T follicular helper cell (primary cell): ENCODE results near the gene EPHA3.
"Not testable (repeated sequence)": the region's sequence is repeated elsewhere in the genome, so short reads cannot be mapped to it uniquely, and the experiment has no call there.

ENCODE experiments used
- DNase-seq: peaks from one replicate; pipeline ENCODE4 v3.0.0-alpha.2; 2020; ENCODE audit warnings: low read depth

EPHA3 gene

DNA sequence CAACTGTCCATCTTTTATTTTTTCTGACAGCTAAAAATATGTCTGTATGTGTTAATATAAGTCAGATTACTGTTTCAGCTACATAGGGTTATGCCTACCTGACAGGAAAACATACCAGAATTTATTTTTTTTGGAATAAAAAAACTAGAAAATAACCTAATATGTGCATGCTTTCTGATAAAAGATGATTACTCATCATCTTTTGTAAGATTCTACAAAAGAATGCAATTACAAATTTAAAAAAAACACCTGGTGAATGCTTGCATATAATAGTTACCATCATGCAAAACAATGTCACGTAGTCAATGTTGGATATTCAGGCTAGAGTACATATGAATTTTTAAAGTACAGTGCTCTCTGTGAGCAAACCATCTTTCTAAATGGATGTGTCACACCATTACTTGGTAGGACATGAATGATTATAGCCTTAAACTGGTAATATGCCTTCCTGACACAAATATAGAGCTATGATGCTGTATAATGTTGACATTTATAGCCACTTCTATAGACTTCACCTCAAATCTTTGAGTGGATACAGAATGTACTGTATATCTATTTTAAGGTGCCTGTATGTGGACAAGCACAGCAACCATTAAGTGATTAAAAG lies 180.6 kb downstream of the EPHA3 start:
- DNase-seq, result no peak

DNA sequence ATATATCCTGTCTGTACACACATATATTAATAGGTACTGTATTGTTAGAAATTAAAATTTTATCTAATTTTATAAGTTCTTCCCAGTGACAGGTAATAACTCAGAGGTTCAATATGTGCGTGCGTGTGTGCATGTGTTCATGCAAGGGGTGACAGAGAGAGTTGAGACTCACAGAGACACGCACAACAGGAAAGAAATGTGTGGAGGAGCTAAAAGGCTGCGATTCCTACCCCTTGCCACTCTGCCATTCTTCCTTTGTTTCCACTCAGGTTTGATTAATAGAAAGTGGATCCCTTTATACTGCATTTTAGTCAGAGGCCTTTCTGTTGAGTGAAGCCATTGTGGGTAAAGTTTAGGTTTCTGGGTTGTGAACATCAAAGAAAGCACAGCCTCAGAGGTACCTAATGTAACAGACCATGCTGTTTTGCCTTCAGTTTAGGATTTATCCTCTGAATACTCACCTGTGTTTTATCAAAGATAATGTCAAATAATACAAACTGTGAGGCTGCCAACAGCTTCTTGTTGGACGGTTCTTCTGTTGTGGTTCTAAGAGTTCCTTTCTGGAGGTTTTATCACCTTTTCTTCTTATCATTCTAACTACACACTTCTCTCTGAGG lies 182.3 kb downstream of the EPHA3 start:
- DNase-seq, result no peak

DNA sequence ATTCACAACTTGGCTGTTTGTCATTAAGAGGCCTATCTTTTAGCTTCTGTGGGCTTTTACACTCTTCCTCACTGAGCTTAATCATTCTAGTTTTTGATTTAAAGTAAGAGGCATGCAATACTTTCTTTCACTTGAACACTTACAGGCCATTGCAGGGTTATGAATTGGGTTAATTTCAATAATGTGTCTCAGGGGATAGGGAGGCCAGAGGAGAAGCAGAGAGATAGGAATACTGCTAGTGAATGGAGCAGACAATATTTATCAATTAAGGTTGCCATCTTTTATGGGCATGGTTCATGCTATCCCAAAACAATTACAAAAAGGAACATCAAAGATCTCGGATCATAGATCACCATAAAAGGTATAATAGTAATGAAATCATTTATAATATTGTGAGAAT lies 189.8 kb downstream of the EPHA3 start:
- DNase-seq, result no peak

DNA sequence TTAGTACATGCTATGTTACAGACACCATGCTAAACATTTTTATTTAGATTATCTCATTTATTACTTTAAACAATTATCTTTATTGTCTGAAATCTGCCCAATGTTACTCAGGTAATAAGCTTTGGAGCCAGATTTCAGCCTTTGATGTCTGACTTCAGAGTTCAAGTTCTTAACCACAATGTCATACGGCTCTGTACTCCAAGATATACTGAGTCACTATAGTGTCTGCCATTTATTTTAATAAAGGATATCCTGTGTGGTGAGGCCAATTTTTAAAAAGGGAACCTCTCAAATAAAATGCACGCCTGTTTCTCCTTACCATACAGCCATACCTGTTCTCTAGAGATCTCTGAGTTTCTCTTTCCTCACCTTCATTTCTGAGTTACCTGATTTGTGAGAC lies 193.1 kb downstream of the EPHA3 start:
- DNase-seq, result no peak

DNA sequence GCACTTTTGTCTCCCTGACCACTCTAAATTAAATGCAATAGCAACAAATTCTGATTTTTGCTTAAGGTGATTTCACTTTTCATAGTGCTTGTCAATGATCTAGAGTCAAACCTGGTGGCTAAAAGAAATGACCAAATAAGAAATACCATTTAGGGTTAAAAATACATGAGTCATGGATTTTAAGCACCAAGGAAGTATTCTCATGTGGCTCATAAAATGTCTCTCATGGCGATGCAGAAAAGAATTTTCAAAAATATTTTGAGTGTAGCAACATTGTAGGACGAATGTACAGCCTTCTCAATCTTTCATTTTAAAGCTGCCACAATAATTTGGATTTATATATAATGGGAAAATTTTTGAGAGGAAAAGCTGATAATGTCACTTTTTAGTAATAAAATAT lies 193.6 kb downstream of the EPHA3 start:
- DNase-seq, result no peak

DNA sequence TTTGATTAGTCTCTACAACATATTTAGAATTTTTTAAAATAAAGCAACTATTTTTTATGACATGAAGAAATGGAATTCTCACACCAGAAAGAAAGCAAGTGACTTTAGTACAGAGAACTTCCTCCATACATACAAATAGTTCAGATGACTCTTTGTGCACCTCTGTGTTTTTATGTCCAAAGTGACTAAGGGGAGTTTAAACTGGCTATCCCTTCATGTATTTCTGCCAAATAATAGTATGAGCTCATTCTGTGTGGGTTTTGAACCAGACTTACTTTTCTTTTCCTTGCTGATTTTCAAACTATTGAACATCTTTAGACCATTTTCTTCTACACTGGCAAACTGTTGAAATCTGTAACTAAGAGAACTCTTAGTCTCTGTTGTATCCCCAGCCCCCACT lies 196.3 kb downstream of the EPHA3 start:
- no peak for DNase-seq

DNA sequence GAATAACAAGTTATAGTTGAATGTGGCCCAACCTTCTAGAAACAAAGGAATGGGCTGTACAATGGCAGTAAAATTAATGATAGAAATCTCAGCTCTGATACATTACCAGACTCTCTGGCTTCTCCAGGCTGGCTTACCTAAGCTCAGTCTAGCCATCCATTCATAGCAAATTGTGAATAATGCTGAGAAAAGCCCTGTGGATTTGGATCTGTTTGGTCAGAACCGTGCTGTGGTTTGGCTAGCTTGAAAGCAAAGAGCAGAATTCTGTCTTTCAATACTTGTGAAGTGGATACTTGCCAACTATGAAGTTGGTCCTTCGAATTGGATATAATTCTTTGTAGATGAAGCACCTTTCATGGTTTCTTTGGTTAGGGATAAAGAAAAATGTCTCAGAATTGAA lies 199.1 kb downstream of the EPHA3 start:
- no peak for DNase-seq

DNA sequence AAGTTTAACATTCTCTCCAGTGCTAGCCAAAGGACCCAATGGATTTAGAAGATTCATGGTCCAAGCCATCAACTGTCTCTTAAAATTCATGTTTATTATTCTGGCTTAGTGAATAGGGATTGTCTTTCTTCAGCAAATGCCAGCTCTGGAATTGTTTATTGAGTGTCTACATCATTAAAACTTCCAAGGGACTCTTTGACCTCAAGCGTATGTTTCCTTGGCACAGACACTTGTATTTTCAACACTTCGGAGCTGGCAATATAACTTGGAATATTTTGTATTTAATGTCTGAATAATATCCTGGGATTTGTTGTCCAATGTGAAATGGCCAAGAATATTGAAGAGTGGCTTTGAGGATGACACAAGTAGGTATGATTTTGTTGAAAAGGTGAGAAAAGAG lies 204.2 kb downstream of the EPHA3 start:
- DNase-seq, result no peak

DNA sequence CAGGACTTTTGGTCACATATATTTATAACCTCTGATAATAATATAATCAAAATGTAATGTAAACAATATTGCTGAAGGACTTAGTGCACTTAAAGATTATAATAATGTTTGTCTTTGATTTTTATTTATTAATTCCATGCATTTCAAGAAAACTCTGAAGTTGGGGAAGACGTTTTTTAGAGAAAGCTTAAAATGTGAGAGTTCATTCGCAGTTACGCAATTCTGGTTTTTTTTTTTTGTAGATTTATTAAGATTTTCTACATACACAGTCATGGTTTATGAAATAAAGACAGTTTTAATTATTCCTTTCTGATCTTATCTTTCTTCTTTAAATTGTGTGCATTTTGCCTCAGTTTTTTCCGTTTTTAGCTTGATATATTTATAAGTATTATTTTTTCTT lies 204.7 kb downstream of the EPHA3 start:
- no peak for DNase-seq

DNA sequence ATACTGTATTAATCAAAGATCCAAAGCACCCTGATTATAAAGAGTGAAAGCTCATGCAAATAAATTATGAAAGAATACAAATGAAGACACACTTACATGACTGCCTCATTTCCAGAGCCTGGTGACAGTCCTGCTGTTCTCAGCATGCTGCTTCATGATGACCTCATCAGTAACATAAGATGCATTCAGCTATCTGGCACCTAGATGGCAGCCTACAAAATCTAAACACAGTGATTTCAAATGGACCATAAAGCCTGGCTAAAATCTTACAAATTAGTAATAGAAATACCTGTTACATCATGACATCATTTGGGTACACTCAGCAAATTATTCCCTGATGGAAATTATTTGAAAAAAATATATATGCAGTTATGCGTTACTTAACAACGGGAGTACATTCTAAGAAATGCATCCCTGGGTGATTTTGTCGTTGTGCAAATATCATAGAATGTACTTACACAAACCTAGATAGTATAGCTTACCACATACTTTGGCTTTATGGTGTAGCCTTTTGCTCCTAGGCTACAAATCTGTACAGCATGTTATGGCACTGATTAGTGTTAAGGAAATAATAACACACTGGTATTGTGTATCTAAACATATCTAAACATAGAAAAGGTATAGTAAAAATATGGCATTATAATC lies 207.2 kb downstream of the EPHA3 start:
- no peak for DNase-seq

DNA sequence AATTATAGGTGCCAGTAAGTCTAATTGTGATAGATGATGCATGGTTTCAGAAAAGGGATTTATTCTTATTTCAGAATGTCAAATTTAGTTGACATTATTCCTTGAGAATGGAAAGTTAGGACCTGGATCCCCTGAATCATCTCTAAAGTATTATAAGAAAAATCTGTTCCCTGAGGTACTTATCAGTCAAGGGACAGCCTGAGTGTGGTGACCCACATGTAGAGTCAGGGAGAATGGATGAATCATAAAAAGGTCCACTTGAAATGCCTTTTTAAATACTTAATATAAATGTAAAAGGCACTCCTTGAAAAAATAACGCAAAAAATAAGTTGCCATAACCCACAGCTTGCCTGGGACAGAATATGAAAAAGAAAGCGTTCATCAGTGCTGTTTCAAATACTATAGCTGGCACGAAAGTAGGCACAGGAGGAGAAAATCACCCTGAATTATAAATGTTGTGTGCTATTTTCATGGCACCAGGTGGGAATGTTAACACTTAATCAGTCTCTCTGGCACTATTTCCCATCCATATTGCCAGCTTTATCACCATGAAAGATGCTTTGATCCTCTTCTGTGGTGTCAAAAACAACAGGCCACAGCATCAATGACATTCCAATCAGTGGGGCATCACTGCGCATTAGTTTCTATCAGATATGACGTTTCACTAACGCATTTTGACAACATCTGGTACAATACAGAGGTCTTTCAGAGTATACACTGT lies 208.5 kb downstream of the EPHA3 start:
- no peak for DNase-seq

DNA sequence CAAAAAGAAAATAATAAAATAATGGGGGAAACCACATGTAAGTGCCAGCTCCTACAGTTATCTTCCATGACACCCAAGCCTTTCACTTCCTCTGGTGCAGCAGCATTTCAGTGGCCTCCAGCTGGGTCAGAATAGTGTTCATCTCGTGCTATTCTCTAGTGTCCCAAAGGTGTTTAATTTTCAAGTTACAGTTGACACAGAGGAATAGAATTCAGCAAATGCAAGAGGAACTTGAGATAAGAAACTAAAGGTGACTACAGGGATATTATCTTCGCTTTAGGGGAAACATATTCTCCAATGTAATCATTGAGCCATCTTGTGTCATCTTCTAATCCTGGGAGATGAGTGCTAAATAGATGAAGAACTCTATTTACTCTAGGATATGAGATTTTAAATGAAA lies 212.8 kb downstream of the EPHA3 start:
- no peak for DNase-seq

DNA sequence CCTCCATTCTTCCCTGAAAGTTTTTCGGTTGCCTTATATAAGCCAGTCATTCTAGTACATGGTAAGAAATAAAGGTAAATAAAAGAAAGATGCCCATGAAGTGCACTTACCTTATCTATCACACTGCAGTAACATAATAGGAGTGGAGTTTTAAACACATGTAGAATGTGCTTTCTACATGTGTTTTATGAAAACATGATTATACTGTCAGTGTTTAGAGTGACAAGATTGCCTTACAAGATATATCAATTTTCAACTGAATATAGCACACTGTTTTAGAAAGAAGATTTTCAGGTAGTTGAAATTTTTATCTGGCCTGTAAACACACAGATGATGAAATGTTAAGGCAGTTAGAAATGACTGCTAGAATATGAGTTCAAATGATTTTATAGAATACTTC lies 219.6 kb downstream of the EPHA3 start:
- DNase-seq, result no peak

DNA sequence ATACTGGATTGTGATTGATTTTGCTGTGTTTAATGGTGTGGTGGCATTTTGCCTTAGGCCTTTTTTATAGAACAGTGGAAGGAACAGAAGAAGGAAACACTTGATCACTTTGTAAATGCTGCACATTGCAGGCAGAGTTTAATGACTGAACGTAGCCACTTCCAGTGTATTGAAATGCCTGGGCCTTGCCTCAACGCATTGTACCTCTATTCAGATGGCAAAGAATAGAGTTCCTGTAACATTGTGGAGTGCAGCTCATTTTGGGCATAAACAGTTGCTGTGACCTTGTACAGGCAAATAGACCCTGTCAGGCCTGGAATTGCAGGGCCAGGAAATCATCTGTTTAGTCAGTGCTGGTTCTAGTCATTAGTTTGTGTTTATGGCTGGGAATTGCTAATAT lies 225.0 kb downstream of the EPHA3 start:
- DNase-seq, result no peak

DNA sequence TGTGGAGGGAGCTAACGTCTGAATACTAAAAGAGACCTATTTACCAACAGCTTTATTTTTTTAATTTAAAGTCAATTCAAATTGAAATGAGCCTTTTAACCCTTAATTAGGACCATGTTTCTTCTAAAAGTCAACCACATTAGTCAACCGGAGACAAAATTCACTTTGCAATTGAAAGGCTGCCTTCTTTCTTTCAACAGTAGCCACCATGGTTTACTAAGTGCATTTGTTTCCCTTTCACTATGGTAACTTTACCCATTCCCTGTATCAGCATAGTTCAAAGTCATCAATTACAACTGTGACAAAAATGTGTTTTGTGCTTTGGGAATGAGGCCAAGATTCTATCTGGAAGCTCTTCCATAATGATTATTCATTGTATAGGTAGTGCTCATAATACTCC lies 225.4 kb downstream of the EPHA3 start:
- no peak for DNase-seq

DNA sequence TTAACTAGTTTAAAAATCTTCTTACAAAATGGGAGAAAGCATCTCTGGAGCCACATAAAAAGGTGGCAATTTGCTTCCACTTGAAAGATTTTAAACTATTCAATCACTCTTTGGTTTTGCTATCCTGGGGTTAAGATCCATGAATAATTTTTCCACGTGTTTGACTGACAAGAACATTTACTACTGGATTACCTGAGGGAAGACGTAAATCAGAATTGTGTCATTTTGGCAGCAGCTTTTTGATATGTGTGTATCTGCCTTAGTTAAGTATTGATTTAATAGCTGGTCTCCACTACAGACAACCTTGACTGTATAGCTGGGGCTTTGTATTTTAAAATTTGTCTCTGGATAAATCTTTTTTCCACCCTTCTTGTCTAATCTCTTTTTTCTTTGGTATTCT lies 228.3 kb downstream of the EPHA3 start:
- no peak for DNase-seq

DNA sequence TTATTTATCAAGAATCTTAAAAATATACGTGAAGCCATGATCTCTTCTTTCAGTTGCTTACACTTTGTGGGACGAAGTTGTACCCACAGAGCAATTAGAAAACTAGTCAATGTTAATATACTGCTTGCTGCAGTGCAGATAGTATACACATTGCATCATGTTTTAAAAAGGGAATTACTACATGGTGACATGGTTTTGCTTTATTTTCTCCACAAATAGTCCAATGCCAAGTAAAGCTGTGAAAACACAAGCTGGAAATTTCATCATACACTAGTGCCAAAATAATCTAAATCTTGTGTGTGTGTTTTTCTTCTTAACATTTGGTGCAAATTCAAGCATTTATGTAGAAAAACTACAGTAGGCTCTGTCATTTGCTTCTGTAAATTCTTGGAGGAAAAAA lies 233.0 kb downstream of the EPHA3 start:
- no peak for DNase-seq

DNA sequence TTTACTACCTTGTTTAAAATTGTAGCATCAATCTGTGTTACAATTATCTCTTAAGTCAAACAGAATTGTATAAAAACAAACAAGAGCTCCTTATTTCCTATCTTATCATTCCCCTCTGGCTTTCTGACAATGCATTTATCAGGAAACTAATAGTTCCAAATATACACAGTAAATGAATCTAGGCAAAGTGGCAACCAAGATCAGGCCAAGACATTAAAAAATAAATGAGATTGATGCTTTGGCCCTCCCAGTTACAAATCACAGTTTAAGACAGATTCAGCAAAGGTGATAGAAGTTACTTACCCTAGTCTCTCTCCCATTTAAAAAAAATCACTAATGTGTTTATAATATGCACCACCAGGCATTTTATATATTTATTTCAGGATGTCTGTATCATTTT lies 236.7 kb downstream of the EPHA3 start:
- DNase-seq, result no peak

DNA sequence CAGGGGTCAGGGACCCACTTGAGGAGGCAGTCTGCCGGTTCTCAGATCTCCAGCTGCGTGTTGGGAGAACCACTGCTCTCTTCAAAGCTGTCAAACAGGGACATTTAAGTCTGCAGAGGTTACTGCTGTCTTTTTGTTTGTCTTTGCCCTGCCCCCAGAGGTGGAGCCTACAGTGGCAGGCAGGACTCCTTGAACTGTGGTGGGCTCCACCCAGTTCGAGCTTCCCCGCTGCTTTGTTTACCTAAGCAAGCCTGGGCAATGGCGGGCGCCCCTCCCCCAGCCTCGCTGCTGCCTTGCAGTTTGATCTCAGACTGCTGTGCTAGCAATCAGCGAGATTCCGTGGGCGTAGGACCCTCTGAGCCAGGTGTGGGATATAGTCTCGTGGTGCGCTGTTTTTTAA lies 243.5 kb downstream of the EPHA3 start:
- DNase-seq, result not testable (repeated sequence)

DNA sequence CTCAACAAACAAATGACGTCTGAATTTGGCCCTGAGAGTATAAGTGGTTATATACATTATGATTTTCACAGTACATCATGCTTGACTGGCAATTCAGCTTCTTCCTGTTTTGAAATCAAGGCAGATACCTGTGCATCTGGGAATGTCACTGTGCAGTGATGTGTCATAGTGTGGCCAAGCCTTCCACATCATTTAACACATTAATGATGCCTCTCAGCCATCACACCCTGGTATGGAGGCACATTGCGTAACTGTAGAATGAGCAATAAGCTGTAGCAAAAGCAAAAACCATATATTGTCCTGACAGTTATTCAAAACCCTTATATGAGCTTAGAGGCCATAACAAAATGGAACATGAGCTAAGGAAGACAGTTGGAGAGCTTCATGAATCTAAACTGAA lies 246.0 kb downstream of the EPHA3 start:
- no peak for DNase-seq

DNA sequence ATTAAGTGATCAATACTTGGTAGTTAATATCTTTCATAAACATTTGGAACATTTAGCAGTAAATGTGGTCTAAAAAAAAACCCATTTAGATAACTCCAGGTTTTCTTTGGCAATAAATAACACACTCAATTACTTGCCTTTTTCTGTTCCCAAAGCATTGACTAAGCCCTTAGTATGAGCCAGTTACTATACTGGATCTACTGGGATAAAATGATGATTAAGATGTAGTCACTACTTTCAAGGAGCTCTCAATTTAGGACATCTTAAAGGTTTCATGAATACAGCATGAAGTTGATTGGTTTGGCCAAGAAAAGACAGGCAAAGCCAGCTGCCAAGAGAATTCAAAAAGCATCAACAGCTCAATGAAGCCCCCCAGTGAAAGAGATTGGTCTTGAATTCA lies 250.9 kb downstream of the EPHA3 start:
- DNase-seq, result no peak

DNA sequence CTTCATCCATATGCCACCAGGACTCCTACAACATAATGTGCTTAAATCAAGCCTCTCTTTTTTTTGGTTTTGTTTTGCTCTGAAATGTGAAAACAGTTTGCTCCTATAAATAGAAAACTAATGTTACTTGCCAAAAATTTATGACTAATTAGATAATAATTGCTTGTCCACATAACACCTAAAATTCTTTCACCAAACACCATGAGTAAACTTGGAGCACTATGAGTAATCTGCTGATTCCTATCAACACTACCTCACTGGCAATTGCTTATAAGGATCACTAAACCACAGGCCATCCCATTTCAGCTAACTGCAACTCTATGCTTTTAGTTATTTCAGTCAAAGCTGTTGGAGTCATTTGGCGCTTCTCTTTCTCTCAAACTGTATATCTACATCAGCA lies 252.7 kb downstream of the EPHA3 start:
- DNase-seq, result no peak

DNA sequence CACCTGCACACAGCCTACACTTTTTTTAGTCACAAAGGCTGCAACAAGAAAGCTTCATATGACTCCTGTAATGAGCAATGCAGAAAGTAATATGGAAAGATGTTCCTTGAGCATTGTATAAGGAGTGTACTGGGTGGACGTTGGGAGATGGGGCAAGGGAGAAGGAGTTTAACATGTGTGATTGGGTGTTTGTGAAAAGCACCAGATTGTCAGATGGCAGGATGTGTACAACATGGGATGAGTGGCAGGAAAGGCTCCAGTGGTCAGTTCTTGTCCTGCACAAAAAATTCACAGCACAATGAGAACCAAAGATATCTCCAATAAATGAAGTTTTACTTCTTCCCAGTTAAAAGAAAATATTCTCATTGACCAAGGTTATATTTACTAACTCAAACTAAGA lies 255.1 kb downstream of the EPHA3 start:
- no peak for DNase-seq
